ENCODE results near the gene OR7G1.
"Not testable (repeated sequence)": the region's sequence is repeated elsewhere in the genome, so short reads cannot be mapped to it uniquely, and the experiment has no call there.

Gene OR7G1

GRCh38 chr19:9078651-9079050 is 36.9 kb downstream of the OR7G1 start:
- no peak for DNase-seq (ENCODE audit: low read depth in 2 of 2)

- no peak for DNase-seq (ENCODE audit: low read depth in 2 of 2)
These were observed 38.7 kb downstream of the OR7G1 start for GRCh38 chr19:9076901-9077300.

GRCh38 chr19:9075064-9075949 is 40.3 kb downstream of the OR7G1 start:
- no peak for DNase-seq (ENCODE audit: low read depth in 2 of 2)

GRCh38 chr19:9073806-9074205 is 41.8 kb downstream of the OR7G1 start:
- DNase-seq (ENCODE audit: low read depth in 2 of 2) = no peak

- DNase-seq (ENCODE audit: low read depth in 2 of 2) = not testable (repeated sequence)
These were observed 43.8 kb downstream of the OR7G1 start for GRCh38 chr19:9071720-9072119.

GRCh38 chr19:9070066-9070465 is 45.5 kb downstream of the OR7G1 start:
- DNase-seq (ENCODE audit: low read depth in 2 of 2) = no peak

- no peak for DNase-seq (ENCODE audit: low read depth in 2 of 2)
These were observed 50.0 kb downstream of the OR7G1 start for GRCh38 chr19:9065457-9066014.
